Ascending aorta (tissue), 2 donors: ENCODE results near the gene MCM5. TPM values are rescaled to one million over a fixed set of nuclear protein-coding genes. Genes with fewer than 3 reads are reported as not detected.

Source experiments
- DNase-seq, 2 donors: peaks; one replicate each; pipeline ENCODE4 v3.0.0-alpha.2; 2019; ENCODE audit warnings: low spot score in 2 of 2
- H3K27ac ChIP-seq, 2 donors: fragments of 200-600 bp; sonication (generic); one replicate each; pipeline ENCODE4 v1.5.1; 2016 to 2017; ENCODE audit warnings: mild to moderate bottlenecking in 1 of 2
- H3K27me3 ChIP-seq: fragments of 200-600 bp; sonication (generic); one replicate; pipeline ENCODE4 v1.5.1; 2017
- H3K36me3 ChIP-seq, 2 donors: fragments of 200-600 bp; sonication (generic); one replicate each; pipeline ENCODE4 v1.5.1; 2016
- H3K4me1 ChIP-seq, 2 donors: fragments of 200-600 bp; sonication (generic); one replicate each; pipeline ENCODE4 v1.5.1; 2016 to 2017; ENCODE audit warnings: mild to moderate bottlenecking in 1 of 2
- H3K4me3 ChIP-seq, 2 donors: fragments of 200-600 bp; sonication (generic); one replicate each; pipeline ENCODE4 v1.5.1; 2016 to 2017; ENCODE audit warnings: mild to moderate bottlenecking in 1 of 2
- H3K9me3 ChIP-seq, 2 donors: fragments of 200-600 bp; sonication (generic); one replicate each; pipeline ENCODE4 v1.5.1; 2016
- CTCF ChIP-seq, 3 experiments: fragments of 200-600 bp in 2 of 3; fragments of 450-650 bp in 1 of 3; sonication (generic) in 2 of 3; IDR thresholded peaks; one replicate each; pipeline ENCODE4 v1.5.1; 2016 to 2019; ENCODE audit warnings: antibody characterized with exemption in 3 of 3, mild to moderate bottlenecking in 1 of 3, moderate library complexity in 1 of 3
- intact Hi-C: fragments of 100-400 bp; cut with DNase I; formaldehyde crosslinking; loops from one replicate; pipeline ENCODE4 v1.15.1; 2023
- total RNA-seq: library from RNA; depleted of rRNA; stranded (reverse); fragments of >200 nt; gene quantifications from one replicate; pipeline ENCODE4 v1.1.0, GENCODE V29; 2016

MCM5 gene
- total RNA-seq, 1 donor from 2014 or later: 31.1 TPM

- TF ChIP-seq CTCF (IDR thresholded peaks at IDR 0.05): no peak
- peak; percentile 94 to 98 for DNase-seq
- H3K4me3 ChIP-seq: peak overlapping the region in 1 of 2 donors; percentile 24
- no peaks in the 10 kb centered on the region for H3K9me3 ChIP-seq
- no peaks in the 10 kb centered on the region for H3K36me3 ChIP-seq
- no peaks in the 10 kb centered on the region for H3K27me3 ChIP-seq
- H3K27ac ChIP-seq: peak overlapping the region; percentile 70 to 74
- intact Hi-C loops: no loop called here
- peaks cover 5 to 33% of the 10 kb centered on the region in 2 donors for H3K4me1 ChIP-seq
Observed at GRCh38 chr22:35376728-35377472, 23.0 kb upstream of the MCM5 start.

GRCh38 chr22:35377735-35378134 lies 22.2 kb upstream of the MCM5 start:
- Histone ChIP-seq H3K27me3 (no peaks in the 10 kb centered on the region), H3K4me3 (no peak overlapping the region), H3K36me3 (no peaks in the 10 kb centered on the region), H3K9me3 (no peaks in the 10 kb centered on the region), H3K27ac (peak overlapping the region; percentile 70 to 74), H3K4me1 (peaks cover 5 to 29% of the 10 kb centered on the region in 2 donors)
- DNase-seq: no peak
- no peak for TF ChIP-seq CTCF (IDR thresholded peaks at IDR 0.05)
- intact Hi-C loops: no loop called here

- peaks cover 5 to 29% of the 10 kb centered on the region in 2 donors for H3K4me1 ChIP-seq
Observed at GRCh38 chr22:35378621-35379020, 21.3 kb upstream of the MCM5 start.

GRCh38 chr22:35379146-35379993 lies 20.6 kb upstream of the MCM5 start:
- Histone ChIP-seq H3K27ac (no peak overlapping the region), H3K4me1 (peaks cover 5 to 29% of the 10 kb centered on the region in 2 donors)

More at GRCh38 chr22:35378621-35379020, 21.3 kb upstream of the MCM5 start:
- no peak overlapping the region for H3K4me3 ChIP-seq
- no peak for TF ChIP-seq CTCF (IDR thresholded peaks at IDR 0.05)
- intact Hi-C loops: no loop called here
- peaks cover 0 to 4% of the 10 kb centered on the region in 2 donors for H3K36me3 ChIP-seq
- no peaks in the 10 kb centered on the region for H3K27me3 ChIP-seq
- DNase-seq: no peak
- H3K9me3 ChIP-seq: no peaks in the 10 kb centered on the region
- H3K27ac ChIP-seq: no peak overlapping the region

GRCh38 chr22:35380013-35380412 lies 19.9 kb upstream of the MCM5 start:
- H3K27me3 ChIP-seq: no peaks in the 10 kb centered on the region
- H3K36me3 ChIP-seq: peaks cover 0 to 5% of the 10 kb centered on the region in 2 donors
- H3K4me3 ChIP-seq: no peak overlapping the region
- DNase-seq: no peak
- intact Hi-C loops: loop anchor here (2.0 kb wide), 1 partner anchor 29 kb away; no protein-coding TSS in a partner anchor
- H3K4me1 ChIP-seq: peaks cover 5 to 29% of the 10 kb centered on the region in 2 donors
- H3K9me3 ChIP-seq: no peaks in the 10 kb centered on the region
- TF ChIP-seq CTCF (IDR thresholded peaks at IDR 0.05): no peak
- peak overlapping the region; percentile 71 to 87 for H3K27ac ChIP-seq

More at GRCh38 chr22:35379146-35379993, 20.6 kb upstream of the MCM5 start:
- Histone ChIP-seq H3K36me3 (peaks cover 0 to 5% of the 10 kb centered on the region in 2 donors), H3K27me3 (no peaks in the 10 kb centered on the region), H3K9me3 (no peaks in the 10 kb centered on the region), H3K4me3 (no peak overlapping the region)
- intact Hi-C loops: no loop called here
- no peak for TF ChIP-seq CTCF (IDR thresholded peaks at IDR 0.05)
- no peak for DNase-seq
